Measurements from ENCODE around the gene SEC24B. TPM values are rescaled to one million over a fixed set of nuclear protein-coding genes. Genes with fewer than 3 reads are reported as not detected.

The SEC24B gene
- total RNA-seq, 1 experiment from 2014 or later: 27.1 TPM

DNA sequence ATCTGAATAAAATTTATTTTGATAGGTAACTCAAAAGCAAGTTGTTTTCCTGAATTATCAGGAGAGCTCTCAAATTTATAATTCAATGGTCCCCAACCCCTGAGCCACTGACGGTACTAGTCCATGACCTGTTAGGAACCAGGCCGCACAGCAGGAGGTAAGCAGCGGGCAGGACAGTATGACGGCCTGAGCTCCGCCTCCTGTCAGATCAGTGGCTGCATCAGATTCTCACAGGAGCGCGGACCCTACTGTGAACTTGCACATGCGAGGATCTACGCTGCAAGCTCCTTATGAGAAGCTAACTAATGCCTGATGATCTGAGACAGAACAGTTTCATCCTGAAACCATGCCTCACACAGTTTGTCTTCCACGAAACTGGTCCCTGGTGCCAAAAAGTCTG, 37.9 kb upstream of the SEC24B start:
- H3K27me3 ChIP-seq (ENCODE audit: insufficient read depth, low read length): no peaks in the 10 kb centered on the region
- H3K4me3 Mint-ChIP-seq: no peak overlapping the region

More for the DNA sequence above, 37.9 kb upstream of the SEC24B start:
- Histone ChIP-seq H3K9me3 (ENCODE audit: control insufficient read depth, low read depth, low read length) (no peaks in the 10 kb centered on the region), H3K56ac (ENCODE audit: insufficient read length, low read depth, low read length) (no peak overlapping the region), H3K4me2 (ENCODE audit: insufficient read depth, insufficient read length, low read length) (no peak overlapping the region), H3K18ac (ENCODE audit: insufficient read length, low read depth, low read length) (no peak overlapping the region), H3K4me1 (ENCODE audit: insufficient read depth, low read length) (no peaks in the 10 kb centered on the region), H2BK12ac (ENCODE audit: insufficient read length, low read depth, low read length) (no peak overlapping the region), H2AFZ (ENCODE audit: low read length) (no peak overlapping the region), H2BK15ac (ENCODE audit: low read depth, low read length) (no peak overlapping the region), H3K4ac (ENCODE audit: low read depth, low read length) (no peak overlapping the region), H3K23ac (ENCODE audit: insufficient read length, low read depth, low read length) (no peak overlapping the region), H4K8ac (replicated peaks; ENCODE audit: insufficient read length, low read depth, low read length) (no peak overlapping the region), H3K79me2 (ENCODE audit: insufficient read depth, low read length) (no peaks in the 10 kb centered on the region), H3K79me1 (ENCODE audit: insufficient read depth, low read depth, low read length, poor library complexity, severe bottlenecking) (no peaks in the 10 kb centered on the region), H4K91ac (ENCODE audit: insufficient read length, low read depth, low read length) (no peak overlapping the region), H3T11ph (ENCODE audit: low read length) (no peak overlapping the region), H3K23me2 (ENCODE audit: insufficient read length, low read depth, low read length, poor library complexity, severe bottlenecking) (no peaks in the 10 kb centered on the region), H2AK5ac (ENCODE audit: insufficient read length, low read length) (no peak overlapping the region), H3K9ac (ENCODE audit: extremely low read depth, insufficient read length, low read length) (no peak overlapping the region), H2BK5ac (ENCODE audit: insufficient read length, low read length) (no peak overlapping the region), H3K27ac (ENCODE audit: insufficient read length, low read depth, low read length) (no peak overlapping the region), H3K14ac (ENCODE audit: insufficient read depth, low read length) (no peak overlapping the region), H2BK120ac (ENCODE audit: low read depth, low read length, poor library complexity, severe bottlenecking) (no peak overlapping the region), H4K20me1 (ENCODE audit: control insufficient read depth, insufficient read depth, insufficient read length) (no peaks in the 10 kb centered on the region), H4K5ac (ENCODE audit: insufficient read length, low read depth, low read length) (no peak overlapping the region), H2BK20ac (ENCODE audit: low read depth, low read length, poor library complexity, severe bottlenecking) (no peak overlapping the region)
- WGBS (ENCODE audit: extremely low coverage, insufficient read length, low lambda C conversion rate): no CpG with 5 or more reads among the region's 10 CpGs
- H3K27ac Mint-ChIP-seq: no peak overlapping the region
- no peaks in the 10 kb centered on the region for H3K36me3 Mint-ChIP-seq (ENCODE audit: insufficient read depth in 1 of 3, low read depth in 3 of 3)
- TF ChIP-seq, protein P1, sequence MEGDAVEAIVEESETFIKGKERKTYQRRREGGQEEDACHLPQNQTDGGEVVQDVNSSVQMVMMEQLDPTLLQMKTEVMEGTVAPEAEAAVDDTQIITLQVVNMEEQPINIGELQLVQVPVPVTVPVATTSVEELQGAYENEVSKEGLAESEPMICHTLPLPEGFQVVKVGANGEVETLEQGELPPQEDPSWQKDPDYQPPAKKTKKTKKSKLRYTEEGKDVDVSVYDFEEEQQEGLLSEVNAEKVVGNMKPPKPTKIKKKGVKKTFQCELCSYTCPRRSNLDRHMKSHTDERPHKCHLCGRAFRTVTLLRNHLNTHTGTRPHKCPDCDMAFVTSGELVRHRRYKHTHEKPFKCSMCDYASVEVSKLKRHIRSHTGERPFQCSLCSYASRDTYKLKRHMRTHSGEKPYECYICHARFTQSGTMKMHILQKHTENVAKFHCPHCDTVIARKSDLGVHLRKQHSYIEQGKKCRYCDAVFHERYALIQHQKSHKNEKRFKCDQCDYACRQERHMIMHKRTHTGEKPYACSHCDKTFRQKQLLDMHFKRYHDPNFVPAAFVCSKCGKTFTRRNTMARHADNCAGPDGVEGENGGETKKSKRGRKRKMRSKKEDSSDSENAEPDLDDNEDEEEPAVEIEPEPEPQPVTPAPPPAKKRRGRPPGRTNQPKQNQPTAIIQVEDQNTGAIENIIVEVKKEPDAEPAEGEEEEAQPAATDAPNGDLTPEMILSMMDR (conservative IDR thresholded peaks at IDR 0.05): no peak
- H3K4me1 Mint-ChIP-seq: peaks cover 4 to 16% of the 10 kb centered on the region in 2 experiments
- no peaks in the 10 kb centered on the region for H3K9me3 Mint-ChIP-seq
- no peaks in the 10 kb centered on the region; the same call in 1 of the 2 replicates for H3K27me3 Mint-ChIP-seq (ENCODE audit: low read depth)
- no peak for DNase-seq

All from H9 (cell line).